ENCODE data around the gene PCMT1. TPM values are rescaled to one million over a fixed set of nuclear protein-coding genes. Genes with fewer than 3 reads are reported as not detected.
A peak's percentile ranks its signal among the peaks of the same experiment; 100 is the strongest.

Gene PCMT1
- total and polyA plus RNA-seq, 9 of the 15 experiments (the other 6 are each of a cell fraction or from before 2014, with no cell fraction given): 217 to 541 (median 327) TPM

DNA sequence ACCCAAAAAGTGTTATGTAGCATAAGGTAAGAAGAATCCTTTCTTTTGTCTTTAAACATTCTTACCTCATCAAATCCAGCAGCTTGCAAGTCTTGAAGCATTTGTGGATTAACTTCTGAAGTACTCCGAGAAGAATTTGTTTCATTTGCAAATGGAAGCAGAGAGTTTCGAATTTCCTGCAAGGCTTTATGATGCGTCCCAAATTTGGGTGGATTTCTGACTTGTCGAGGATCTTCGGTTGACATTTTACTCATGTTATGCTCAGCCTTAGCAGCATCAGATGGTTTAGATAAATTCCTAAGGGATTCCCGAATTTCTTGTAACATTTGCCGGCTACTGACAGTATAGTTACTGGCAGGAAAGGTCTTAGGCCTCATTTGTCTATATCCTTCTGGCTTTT lies 47.8 kb upstream of the PCMT1 start:
- CTCF ChIA-PET (ENCODE audit: low intra/inter-chr PET ratio): no interaction called here
- POLR2A ChIA-PET: interaction anchor here (0.6 to 2.7 kb wide), 3 partner anchors 10 to 15 kb away, joined by 3 to 14 read pairs (median 4); partner anchors contain the start of gene LATS1
- DNase-seq (ENCODE audit: extremely low read depth in 1 of 4, low spot score in 3 of 4) (no peak), FAIRE-seq (peak; percentile 23), ATAC-seq (no peak)
- Histone ChIP-seq H3K9me1 (ENCODE audit: control insufficient read depth, insufficient read depth, low read length) (no peaks in the 10 kb centered on the region), H4K20me1 (replicated peaks; ENCODE audit: control insufficient read depth, insufficient read depth, low read length) (peaks cover 10% of the 10 kb centered on the region; the same call in 1 of the 2 replicates), H3K79me2 (ENCODE audit: control insufficient read depth, insufficient read depth, low read length) (peaks cover 95% of the 10 kb centered on the region), H3K4me3 (no peak overlapping the region), H3K27ac (ENCODE audit: extremely low read depth, low read depth, low read length) (no peak overlapping the region), H3K4me1 (replicated peaks in 1 of 2; ENCODE audit: control insufficient read depth in 2 of 2, insufficient read depth in 2 of 2, low read length in 2 of 2) (no peaks in the 10 kb centered on the region), H3K9ac (ENCODE audit: insufficient read depth in 1 of 2, low read depth in 2 of 2, low read length in 2 of 2) (no peak overlapping the region), H3K36me3 (ENCODE audit: control insufficient read depth, insufficient read depth, low read length) (peaks cover 58% of the 10 kb centered on the region; the same call in 2 of the 3 replicates), H2AFZ (ENCODE audit: low read depth, low read length) (no peak overlapping the region), H3K9me3 (replicated peaks; ENCODE audit: control insufficient read depth, insufficient read depth, low read depth, low read length) (no peaks in the 10 kb centered on the region), H3K27me3 (ENCODE audit: control insufficient read depth in 2 of 2, insufficient read depth in 2 of 2, low read length in 2 of 2) (no peaks in the 10 kb centered on the region), H3K4me2 (ENCODE audit: insufficient read depth, low read length) (no peak overlapping the region)
- intact Hi-C loops (cut with micrococcal nuclease): no loop called here
- TF ChIP-seq ZNF184 (CRISPR knock-in tag; IDR thresholded peaks at IDR 0.05) (no peak), XRCC3 (IDR thresholded peaks at IDR 0.05) (no peak), TFAM (CRISPR knock-in tag; conservative IDR thresholded peaks at IDR 0.05) (no peak), HNRNPUL1 (IDR thresholded peaks at IDR 0.05; ENCODE audit: low read length) (no peak), SRSF7 (optimal IDR thresholded peaks at IDR 0.05; ENCODE audit: low read depth, low read length) (no peak), POLR2H (tag; IDR thresholded peaks at IDR 0.05; ENCODE audit: low read depth) (no peak), ZNF780A (CRISPR knock-in tag; IDR thresholded peaks at IDR 0.05) (no peak), KAT8 (IDR thresholded peaks at IDR 0.05; ENCODE audit: low read depth) (no peak), ZNF77 (CRISPR knock-in tag; IDR thresholded peaks at IDR 0.05) (no peak), ASH1L (IDR thresholded peaks at IDR 0.05; ENCODE audit: borderline replicate concordance, low read depth, partially characterized antibody) (no peak), FOXJ3 (CRISPR knock-in tag; IDR thresholded peaks at IDR 0.05) (no peak), SNRNP70 (optimal IDR thresholded peaks at IDR 0.05; ENCODE audit: low read depth, low read length) (no peak), CAMTA2 (CRISPR knock-in tag; conservative IDR thresholded peaks at IDR 0.05) (no peak), IFI16 (CRISPR knock-in tag; IDR thresholded peaks at IDR 0.05) (no peak), GABPA (tag; conservative IDR thresholded peaks at IDR 0.05; ENCODE audit: low read depth) (no peak)
- TF ChIP-seq, protein P1, sequence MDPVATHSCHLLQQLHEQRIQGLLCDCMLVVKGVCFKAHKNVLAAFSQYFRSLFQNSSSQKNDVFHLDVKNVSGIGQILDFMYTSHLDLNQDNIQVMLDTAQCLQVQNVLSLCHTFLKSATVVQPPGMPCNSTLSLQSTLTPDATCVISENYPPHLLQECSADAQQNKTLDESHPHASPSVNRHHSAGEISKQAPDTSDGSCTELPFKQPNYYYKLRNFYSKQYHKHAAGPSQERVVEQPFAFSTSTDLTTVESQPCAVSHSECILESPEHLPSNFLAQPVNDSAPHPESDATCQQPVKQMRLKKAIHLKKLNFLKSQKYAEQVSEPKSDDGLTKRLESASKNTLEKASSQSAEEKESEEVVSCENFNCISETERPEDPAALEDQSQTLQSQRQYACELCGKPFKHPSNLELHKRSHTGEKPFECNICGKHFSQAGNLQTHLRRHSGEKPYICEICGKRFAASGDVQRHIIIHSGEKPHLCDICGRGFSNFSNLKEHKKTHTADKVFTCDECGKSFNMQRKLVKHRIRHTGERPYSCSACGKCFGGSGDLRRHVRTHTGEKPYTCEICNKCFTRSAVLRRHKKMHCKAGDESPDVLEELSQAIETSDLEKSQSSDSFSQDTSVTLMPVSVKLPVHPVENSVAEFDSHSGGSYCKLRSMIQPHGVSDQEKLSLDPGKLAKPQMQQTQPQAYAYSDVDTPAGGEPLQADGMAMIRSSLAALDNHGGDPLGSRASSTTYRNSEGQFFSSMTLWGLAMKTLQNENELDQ (CRISPR knock-in tag; IDR thresholded peaks at IDR 0.05; ENCODE audit: borderline replicate concordance): no peak
- TF ChIP-seq, protein P2, sequence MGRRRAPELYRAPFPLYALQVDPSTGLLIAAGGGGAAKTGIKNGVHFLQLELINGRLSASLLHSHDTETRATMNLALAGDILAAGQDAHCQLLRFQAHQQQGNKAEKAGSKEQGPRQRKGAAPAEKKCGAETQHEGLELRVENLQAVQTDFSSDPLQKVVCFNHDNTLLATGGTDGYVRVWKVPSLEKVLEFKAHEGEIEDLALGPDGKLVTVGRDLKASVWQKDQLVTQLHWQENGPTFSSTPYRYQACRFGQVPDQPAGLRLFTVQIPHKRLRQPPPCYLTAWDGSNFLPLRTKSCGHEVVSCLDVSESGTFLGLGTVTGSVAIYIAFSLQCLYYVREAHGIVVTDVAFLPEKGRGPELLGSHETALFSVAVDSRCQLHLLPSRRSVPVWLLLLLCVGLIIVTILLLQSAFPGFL (CRISPR knock-in tag; IDR thresholded peaks at IDR 0.05): no peak
- in situ Hi-C loops (cut with MboI): no loop called here
- no TSS peak for BruUV-seq (replicated peaks)
- 88% methylated on average over 7 of the region's 7 CpGs for WGBS (ENCODE audit: insufficient coverage, low coverage, missing lambda C conversion rate)
